Gastroesophageal sphincter (tissue), 3 donors: ENCODE results near the gene RCSD1.

Source experiments
- POLR2A ChIP-seq, 2 donors: fragments of 450-650 bp; IDR thresholded peaks; one replicate each; pipeline ENCODE4 v1.6.1; 2017; ENCODE audit warnings: antibody characterized with exemption in 2 of 2, mild to moderate bottlenecking in 2 of 2, moderate library complexity in 1 of 2
- POLR2AphosphoS5 ChIP-seq: sonication (generic); formaldehyde crosslinking; IDR thresholded peaks from one replicate; pipeline ENCODE4 v1.6.1; 2017; ENCODE audit warnings: antibody characterized with exemption
- TF ChIP-seq, protein P1 (sequence below), 4 experiments: fragments of 200-600 bp in 2 of 4; fragments of 450-650 bp in 2 of 4; sonication (generic) in 1 of 4; IDR thresholded peaks; one replicate each; pipeline ENCODE4 v1.5.1; 2017 to 2019; ENCODE audit warnings: antibody characterized with exemption in 4 of 4, mild to moderate bottlenecking in 2 of 4, moderate library complexity in 2 of 4

DNA sequence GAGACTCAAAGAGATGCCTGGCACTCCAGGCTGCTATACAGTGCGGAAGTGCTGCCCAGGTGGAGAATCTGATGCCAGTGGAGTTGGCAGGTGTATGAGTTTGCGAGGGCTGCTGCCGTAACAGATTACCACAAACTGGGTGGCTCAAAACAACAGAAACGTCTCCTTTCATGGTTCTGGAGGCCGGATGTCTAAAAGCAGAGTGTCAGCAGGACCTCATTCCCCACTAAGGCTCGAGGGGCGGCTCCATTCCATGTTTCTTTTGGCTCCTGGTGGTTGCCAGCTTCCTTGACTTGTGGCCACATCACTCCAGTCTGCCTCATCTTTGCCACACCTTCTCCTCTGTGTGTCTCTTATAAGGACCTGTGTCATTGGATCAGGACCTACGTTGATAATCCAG lies 10.0 kb downstream of the RCSD1 start:
- TF ChIP-seq POLR2AphosphoS5 (no peak), POLR2A (IDR thresholded peaks at IDR 0.05) (no peak)
- TF ChIP-seq, protein P1, sequence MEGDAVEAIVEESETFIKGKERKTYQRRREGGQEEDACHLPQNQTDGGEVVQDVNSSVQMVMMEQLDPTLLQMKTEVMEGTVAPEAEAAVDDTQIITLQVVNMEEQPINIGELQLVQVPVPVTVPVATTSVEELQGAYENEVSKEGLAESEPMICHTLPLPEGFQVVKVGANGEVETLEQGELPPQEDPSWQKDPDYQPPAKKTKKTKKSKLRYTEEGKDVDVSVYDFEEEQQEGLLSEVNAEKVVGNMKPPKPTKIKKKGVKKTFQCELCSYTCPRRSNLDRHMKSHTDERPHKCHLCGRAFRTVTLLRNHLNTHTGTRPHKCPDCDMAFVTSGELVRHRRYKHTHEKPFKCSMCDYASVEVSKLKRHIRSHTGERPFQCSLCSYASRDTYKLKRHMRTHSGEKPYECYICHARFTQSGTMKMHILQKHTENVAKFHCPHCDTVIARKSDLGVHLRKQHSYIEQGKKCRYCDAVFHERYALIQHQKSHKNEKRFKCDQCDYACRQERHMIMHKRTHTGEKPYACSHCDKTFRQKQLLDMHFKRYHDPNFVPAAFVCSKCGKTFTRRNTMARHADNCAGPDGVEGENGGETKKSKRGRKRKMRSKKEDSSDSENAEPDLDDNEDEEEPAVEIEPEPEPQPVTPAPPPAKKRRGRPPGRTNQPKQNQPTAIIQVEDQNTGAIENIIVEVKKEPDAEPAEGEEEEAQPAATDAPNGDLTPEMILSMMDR (IDR thresholded peaks at IDR 0.05), result no peak
